GM23338 (cell line): Measurements from ENCODE around the gene PTPRS. TPM values are rescaled to one million over a fixed set of nuclear protein-coding genes. Genes with fewer than 3 reads are reported as not detected.

Experiments
- ATAC-seq: fragments of 200-7000 bp; cut with Tn5 transposase; 3 replicates; pipeline ENCODE4 v1.9.1; 2020
- DNase-seq: peaks from one replicate; pipeline ENCODE4 v3.0.0-alpha.2; 2015; ENCODE audit warnings: low spot score
- H2AFZ ChIP-seq: fragments of 200-600 bp; sonication (generic); 2 replicates; pipeline ENCODE4 v1.8.0; 2016; ENCODE audit warnings: antibody characterized with exemption, mild to moderate bottlenecking, moderate library complexity
- H3F3A ChIP-seq: fragments of 200-600 bp; sonication (generic); replicated peaks from 2 replicates; pipeline ENCODE4 v1.8.0; 2017; ENCODE audit warnings: antibody characterized with exemption, mixed run types, low read depth
- H3K27ac ChIP-seq: fragments of 200-600 bp; sonication (generic); 2 replicates; pipeline ENCODE4 v1.6.1; 2016; ENCODE audit warnings: low read depth
- H3K27me3 ChIP-seq: fragments of 200-600 bp; sonication (generic); 2 replicates; pipeline ENCODE4 v1.8.0; 2016; ENCODE audit warnings: mild to moderate bottlenecking, mixed run types, moderate library complexity; ENCODE audit not compliant: insufficient read depth
- H3K36me3 ChIP-seq: fragments of 200-600 bp; sonication (generic); 2 replicates; pipeline ENCODE4 v1.8.0; 2016; ENCODE audit warnings: mild to moderate bottlenecking; ENCODE audit not compliant: insufficient read depth
- H3K4me1 ChIP-seq: fragments of 200-600 bp; sonication (generic); 2 replicates; pipeline ENCODE4 v1.8.0; 2016; ENCODE audit warnings: mild to moderate bottlenecking, moderate library complexity; ENCODE audit not compliant: insufficient read depth
- H3K4me2 ChIP-seq: fragments of 200-600 bp; sonication (generic); 2 replicates; pipeline ENCODE4 v1.7.1; 2017; ENCODE audit warnings: mixed run types
- H3K4me3 ChIP-seq: fragments of 200-600 bp; sonication (generic); 2 replicates; pipeline ENCODE4 v1.6.1; 2016; ENCODE audit warnings: mixed run types
- H3K79me2 ChIP-seq: fragments of 200-600 bp; sonication (generic); replicated peaks from 2 replicates; pipeline ENCODE4 v1.8.0; 2017; ENCODE audit warnings: mild to moderate bottlenecking; ENCODE audit not compliant: insufficient read depth
- H3K9me2 ChIP-seq: fragments of 200-600 bp; sonication (generic); 2 replicates; pipeline ENCODE4 v1.8.0; 2017; ENCODE audit not compliant: insufficient read depth
- H4K20me1 ChIP-seq: fragments of 200-600 bp; sonication (generic); replicated peaks from 2 replicates; pipeline ENCODE4 v1.8.0; 2017; ENCODE audit warnings: mild to moderate bottlenecking; ENCODE audit not compliant: insufficient read depth
- H3K27ac Mint-ChIP-seq: 2 replicates; pipeline ENCODE4 v1.8.0; 2020; ENCODE audit warnings: inconsistent platforms, mild to moderate bottlenecking, moderate library complexity, mixed read lengths
- H3K27me3 Mint-ChIP-seq: 3 replicates; pipeline ENCODE4 v1.8.0; 2022; ENCODE audit warnings: low read depth, mild to moderate bottlenecking, moderate library complexity, mixed read lengths, inconsistent platforms; ENCODE audit not compliant: insufficient read depth, poor library complexity
- H3K36me3 Mint-ChIP-seq: 3 replicates; pipeline ENCODE4 v1.8.0; 2021; ENCODE audit warnings: low read depth, mild to moderate bottlenecking, inconsistent platforms, moderate library complexity, mixed read lengths
- H3K4me1 Mint-ChIP-seq: 3 replicates; pipeline ENCODE4 v1.8.0; 2020; ENCODE audit warnings: mild to moderate bottlenecking, inconsistent platforms, mixed read lengths
- H3K4me3 Mint-ChIP-seq: 3 replicates; pipeline ENCODE4 v1.8.0; 2021; ENCODE audit warnings: moderate library complexity, mild to moderate bottlenecking, inconsistent platforms, mixed read lengths
- H3K9me3 Mint-ChIP-seq: 3 replicates; pipeline ENCODE4 v1.8.0; 2020; ENCODE audit warnings: moderate library complexity, mild to moderate bottlenecking, inconsistent platforms, mixed read lengths
- CREB1 ChIP-seq: fragments of 250-450 bp; sonication (Bioruptor Pico); IDR thresholded peaks from 2 replicates; pipeline ENCODE4 v1.5.0; 2020; ENCODE audit warnings: low read depth, mild to moderate bottlenecking, moderate library complexity
- CTCF ChIP-seq, 2 experiments: fragments of 200-600 bp in 1 of 2; sonication (generic) in 1 of 2; conservative IDR thresholded peaks; 2 replicates each; pipeline versions ENCODE4 v1.5.1 to v1.6.1; 2016 to 2017; ENCODE audit warnings: antibody characterized with exemption in 2 of 2, low read depth in 2 of 2, mild to moderate bottlenecking in 2 of 2, moderate library complexity in 1 of 2
- EZH2 ChIP-seq: fragments of 200-600 bp; sonication (generic); IDR thresholded peaks from one replicate; pipeline ENCODE4 v1.8.0; 2017; ENCODE audit warnings: antibody characterized with exemption, mild to moderate bottlenecking, low read depth; ENCODE audit not compliant: unreplicated experiment
- EZH2phosphoT487 ChIP-seq: fragments of 200-600 bp; sonication (generic); IDR thresholded peaks from one replicate; pipeline ENCODE4 v1.8.1; 2018; ENCODE audit warnings: antibody characterized with exemption; ENCODE audit not compliant: unreplicated experiment
- JUNB ChIP-seq: IDR thresholded peaks from one replicate; pipeline ENCODE4 v1.6.1; 2016; ENCODE audit warnings: antibody characterized with exemption; ENCODE audit not compliant: unreplicated experiment
- NANOG ChIP-seq: IDR thresholded peaks from 2 replicates; pipeline ENCODE4 v1.6.1; 2016; ENCODE audit warnings: antibody characterized with exemption, borderline replicate concordance
- POLR2AphosphoS5 ChIP-seq: IDR thresholded peaks from 2 replicates; pipeline ENCODE4 v1.6.1; 2016; ENCODE audit warnings: antibody characterized with exemption, low read depth
- STAT1 ChIP-seq: IDR thresholded peaks from one replicate; pipeline ENCODE4 v1.6.1; 2016; ENCODE audit warnings: antibody characterized with exemption; ENCODE audit not compliant: unreplicated experiment
- ZNF114 ChIP-seq: fragments of 250-450 bp; sonication (Bioruptor Pico); IDR thresholded peaks from 2 replicates; pipeline ENCODE4 v1.5.0; 2020; ENCODE audit warnings: mild to moderate bottlenecking, moderate library complexity
- ZNF331 ChIP-seq: fragments of 250-450 bp; sonication (Bioruptor Pico); IDR thresholded peaks from 2 replicates; pipeline ENCODE4 v1.5.0; 2020; ENCODE audit warnings: low read depth, mild to moderate bottlenecking, moderate library complexity
- polyA plus RNA-seq: library from polyadenylated mRNA; unstranded; fragments of >200 nt; fragmentation: Nextera tagmentation; extraction: Ambion mirVana; gene quantifications from 2 replicates; pipeline ENCODE4 v1.2.1, GENCODE V29; 2016
- total RNA-seq: library from RNA; depleted of rRNA; stranded (reverse); fragments of >200 nt; shearing (Covaris generic); gene quantifications from 2 replicates; pipeline ENCODE4 v1.2.3, GENCODE V29; 2014
- TF ChIP-seq, protein P1 (sequence below): IDR thresholded peaks from one replicate; pipeline ENCODE4 v1.6.1; 2018; ENCODE audit warnings: antibody characterized with exemption; ENCODE audit not compliant: unreplicated experiment
- TF ChIP-seq, protein P2 (sequence below): IDR thresholded peaks from 2 replicates; pipeline ENCODE4 v1.6.1; 2016; ENCODE audit warnings: antibody characterized with exemption
- TF ChIP-seq, protein P3 (sequence below): fragments of 250-450 bp; sonication (Bioruptor Pico); IDR thresholded peaks from 2 replicates; pipeline ENCODE4 v1.5.0; 2020; ENCODE audit warnings: mild to moderate bottlenecking, moderate library complexity

The PTPRS gene
- total and polyA plus RNA-seq, 2 experiments from 2014 or later: 20.7 to 290 TPM

- Histone ChIP-seq H3F3A (0 out of 2 replicates have a peak, but pooled peaks cover 4% of the 10 kb centered on the region), H2AFZ (no peak overlapping the region), H4K20me1 (no peaks in the 10 kb centered on the region), H3K27me3 (peaks cover 26% of the 10 kb centered on the region), H3K36me3 (no peaks in the 10 kb centered on the region), H3K4me2 (no peak overlapping the region), H3K79me2 (peaks cover 7% of the 10 kb centered on the region), H3K27ac (no peak overlapping the region), H3K4me3 (no peak overlapping the region), H3K4me1 (no peaks in the 10 kb centered on the region), H3K9me2 (no peaks in the 10 kb centered on the region)
- peaks cover 13% of the 10 kb centered on the region for H3K4me1 Mint-ChIP-seq
- H3K9me3 Mint-ChIP-seq: peaks cover 20% of the 10 kb centered on the region
- H3K36me3 Mint-ChIP-seq: peaks cover 3% of the 10 kb centered on the region; the same call in 1 of the 3 replicates
- no peak for TF ChIP-seq STAT1
- TF ChIP-seq, protein P1, sequence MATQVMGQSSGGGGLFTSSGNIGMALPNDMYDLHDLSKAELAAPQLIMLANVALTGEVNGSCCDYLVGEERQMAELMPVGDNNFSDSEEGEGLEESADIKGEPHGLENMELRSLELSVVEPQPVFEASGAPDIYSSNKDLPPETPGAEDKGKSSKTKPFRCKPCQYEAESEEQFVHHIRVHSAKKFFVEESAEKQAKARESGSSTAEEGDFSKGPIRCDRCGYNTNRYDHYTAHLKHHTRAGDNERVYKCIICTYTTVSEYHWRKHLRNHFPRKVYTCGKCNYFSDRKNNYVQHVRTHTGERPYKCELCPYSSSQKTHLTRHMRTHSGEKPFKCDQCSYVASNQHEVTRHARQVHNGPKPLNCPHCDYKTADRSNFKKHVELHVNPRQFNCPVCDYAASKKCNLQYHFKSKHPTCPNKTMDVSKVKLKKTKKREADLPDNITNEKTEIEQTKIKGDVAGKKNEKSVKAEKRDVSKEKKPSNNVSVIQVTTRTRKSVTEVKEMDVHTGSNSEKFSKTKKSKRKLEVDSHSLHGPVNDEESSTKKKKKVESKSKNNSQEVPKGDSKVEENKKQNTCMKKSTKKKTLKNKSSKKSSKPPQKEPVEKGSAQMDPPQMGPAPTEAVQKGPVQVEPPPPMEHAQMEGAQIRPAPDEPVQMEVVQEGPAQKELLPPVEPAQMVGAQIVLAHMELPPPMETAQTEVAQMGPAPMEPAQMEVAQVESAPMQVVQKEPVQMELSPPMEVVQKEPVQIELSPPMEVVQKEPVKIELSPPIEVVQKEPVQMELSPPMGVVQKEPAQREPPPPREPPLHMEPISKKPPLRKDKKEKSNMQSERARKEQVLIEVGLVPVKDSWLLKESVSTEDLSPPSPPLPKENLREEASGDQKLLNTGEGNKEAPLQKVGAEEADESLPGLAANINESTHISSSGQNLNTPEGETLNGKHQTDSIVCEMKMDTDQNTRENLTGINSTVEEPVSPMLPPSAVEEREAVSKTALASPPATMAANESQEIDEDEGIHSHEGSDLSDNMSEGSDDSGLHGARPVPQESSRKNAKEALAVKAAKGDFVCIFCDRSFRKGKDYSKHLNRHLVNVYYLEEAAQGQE: no peak
- TF ChIP-seq, protein P2, sequence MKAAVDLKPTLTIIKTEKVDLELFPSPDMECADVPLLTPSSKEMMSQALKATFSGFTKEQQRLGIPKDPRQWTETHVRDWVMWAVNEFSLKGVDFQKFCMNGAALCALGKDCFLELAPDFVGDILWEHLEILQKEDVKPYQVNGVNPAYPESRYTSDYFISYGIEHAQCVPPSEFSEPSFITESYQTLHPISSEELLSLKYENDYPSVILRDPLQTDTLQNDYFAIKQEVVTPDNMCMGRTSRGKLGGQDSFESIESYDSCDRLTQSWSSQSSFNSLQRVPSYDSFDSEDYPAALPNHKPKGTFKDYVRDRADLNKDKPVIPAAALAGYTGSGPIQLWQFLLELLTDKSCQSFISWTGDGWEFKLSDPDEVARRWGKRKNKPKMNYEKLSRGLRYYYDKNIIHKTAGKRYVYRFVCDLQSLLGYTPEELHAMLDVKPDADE: no peak
- no peak for TF ChIP-seq EZH2phosphoT487
- no peak for TF ChIP-seq JUNB
- no peak for TF ChIP-seq CREB1
- TF ChIP-seq NANOG: no peak
- TF ChIP-seq, protein P3, sequence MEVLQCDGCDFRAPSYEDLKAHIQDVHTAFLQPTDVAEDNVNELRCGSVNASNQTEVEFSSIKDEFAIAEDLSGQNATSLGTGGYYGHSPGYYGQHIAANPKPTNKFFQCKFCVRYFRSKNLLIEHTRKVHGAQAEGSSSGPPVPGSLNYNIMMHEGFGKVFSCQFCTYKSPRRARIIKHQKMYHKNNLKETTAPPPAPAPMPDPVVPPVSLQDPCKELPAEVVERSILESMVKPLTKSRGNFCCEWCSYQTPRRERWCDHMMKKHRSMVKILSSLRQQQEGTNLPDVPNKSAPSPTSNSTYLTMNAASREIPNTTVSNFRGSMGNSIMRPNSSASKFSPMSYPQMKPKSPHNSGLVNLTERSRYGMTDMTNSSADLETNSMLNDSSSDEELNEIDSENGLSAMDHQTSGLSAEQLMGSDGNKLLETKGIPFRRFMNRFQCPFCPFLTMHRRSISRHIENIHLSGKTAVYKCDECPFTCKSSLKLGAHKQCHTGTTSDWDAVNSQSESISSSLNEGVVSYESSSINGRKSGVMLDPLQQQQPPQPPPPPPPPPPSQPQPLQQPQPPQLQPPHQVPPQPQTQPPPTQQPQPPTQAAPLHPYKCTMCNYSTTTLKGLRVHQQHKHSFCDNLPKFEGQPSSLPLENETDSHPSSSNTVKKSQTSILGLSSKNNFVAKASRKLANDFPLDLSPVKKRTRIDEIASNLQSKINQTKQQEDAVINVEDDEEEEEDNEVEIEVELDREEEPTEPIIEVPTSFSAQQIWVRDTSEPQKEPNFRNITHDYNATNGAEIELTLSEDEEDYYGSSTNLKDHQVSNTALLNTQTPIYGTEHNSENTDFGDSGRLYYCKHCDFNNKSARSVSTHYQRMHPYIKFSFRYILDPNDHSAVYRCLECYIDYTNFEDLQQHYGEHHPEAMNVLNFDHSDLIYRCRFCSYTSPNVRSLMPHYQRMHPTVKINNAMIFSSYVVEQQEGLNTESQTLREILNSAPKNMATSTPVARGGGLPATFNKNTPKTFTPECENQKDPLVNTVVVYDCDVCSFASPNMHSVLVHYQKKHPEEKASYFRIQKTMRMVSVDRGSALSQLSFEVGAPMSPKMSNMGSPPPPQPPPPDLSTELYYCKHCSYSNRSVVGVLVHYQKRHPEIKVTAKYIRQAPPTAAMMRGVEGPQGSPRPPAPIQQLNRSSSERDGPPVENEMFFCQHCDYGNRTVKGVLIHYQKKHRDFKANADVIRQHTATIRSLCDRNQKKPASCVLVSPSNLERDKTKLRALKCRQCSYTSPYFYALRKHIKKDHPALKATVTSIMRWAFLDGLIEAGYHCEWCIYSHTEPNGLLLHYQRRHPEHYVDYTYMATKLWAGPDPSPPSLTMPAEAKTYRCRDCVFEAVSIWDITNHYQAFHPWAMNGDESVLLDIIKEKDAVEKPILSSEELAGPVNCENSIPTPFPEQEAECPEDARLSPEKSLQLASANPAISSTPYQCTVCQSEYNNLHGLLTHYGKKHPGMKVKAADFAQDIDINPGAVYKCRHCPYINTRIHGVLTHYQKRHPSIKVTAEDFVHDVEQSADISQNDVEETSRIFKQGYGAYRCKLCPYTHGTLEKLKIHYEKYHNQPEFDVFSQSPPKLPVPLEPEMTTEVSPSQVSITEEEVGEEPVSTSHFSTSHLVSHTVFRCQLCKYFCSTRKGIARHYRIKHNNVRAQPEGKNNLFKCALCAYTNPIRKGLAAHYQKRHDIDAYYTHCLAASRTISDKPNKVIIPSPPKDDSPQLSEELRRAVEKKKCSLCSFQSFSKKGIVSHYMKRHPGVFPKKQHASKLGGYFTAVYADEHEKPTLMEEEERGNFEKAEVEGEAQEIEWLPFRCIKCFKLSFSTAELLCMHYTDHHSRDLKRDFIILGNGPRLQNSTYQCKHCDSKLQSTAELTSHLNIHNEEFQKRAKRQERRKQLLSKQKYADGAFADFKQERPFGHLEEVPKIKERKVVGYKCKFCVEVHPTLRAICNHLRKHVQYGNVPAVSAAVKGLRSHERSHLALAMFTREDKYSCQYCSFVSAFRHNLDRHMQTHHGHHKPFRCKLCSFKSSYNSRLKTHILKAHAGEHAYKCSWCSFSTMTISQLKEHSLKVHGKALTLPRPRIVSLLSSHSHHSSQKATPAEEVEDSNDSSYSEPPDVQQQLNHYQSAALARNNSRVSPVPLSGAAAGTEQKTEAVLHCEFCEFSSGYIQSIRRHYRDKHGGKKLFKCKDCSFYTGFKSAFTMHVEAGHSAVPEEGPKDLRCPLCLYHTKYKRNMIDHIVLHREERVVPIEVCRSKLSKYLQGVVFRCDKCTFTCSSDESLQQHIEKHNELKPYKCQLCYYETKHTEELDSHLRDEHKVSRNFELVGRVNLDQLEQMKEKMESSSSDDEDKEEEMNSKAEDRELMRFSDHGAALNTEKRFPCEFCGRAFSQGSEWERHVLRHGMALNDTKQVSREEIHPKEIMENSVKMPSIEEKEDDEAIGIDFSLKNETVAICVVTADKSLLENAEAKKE (CRISPR knock-in tag): no peak
- no peak for TF ChIP-seq CTCF (conservative IDR thresholded peaks at IDR 0.05; ENCODE audit: low read depth in 2 of 2)
- TF ChIP-seq ZNF331 (CRISPR knock-in tag): no peak
- no peak for TF ChIP-seq POLR2AphosphoS5
- TF ChIP-seq ZNF114 (CRISPR knock-in tag): no peak
- no peak for TF ChIP-seq EZH2
- DNase-seq (no peak), ATAC-seq (no peak)
- H3K4me3 Mint-ChIP-seq: no peak overlapping the region
- H3K27me3 Mint-ChIP-seq: peaks cover 38% of the 10 kb centered on the region
- H3K27ac Mint-ChIP-seq: no peak overlapping the region
Measured at GRCh38 chr19:5343848-5344247, 3.2 kb upstream of the PTPRS start.
